ENCODE results near the gene PRPF8.

GRCh38 chr17:1630662-1631061 lies 54.0 kb downstream of the PRPF8 start:
- TF ChIP-seq, protein P1, sequence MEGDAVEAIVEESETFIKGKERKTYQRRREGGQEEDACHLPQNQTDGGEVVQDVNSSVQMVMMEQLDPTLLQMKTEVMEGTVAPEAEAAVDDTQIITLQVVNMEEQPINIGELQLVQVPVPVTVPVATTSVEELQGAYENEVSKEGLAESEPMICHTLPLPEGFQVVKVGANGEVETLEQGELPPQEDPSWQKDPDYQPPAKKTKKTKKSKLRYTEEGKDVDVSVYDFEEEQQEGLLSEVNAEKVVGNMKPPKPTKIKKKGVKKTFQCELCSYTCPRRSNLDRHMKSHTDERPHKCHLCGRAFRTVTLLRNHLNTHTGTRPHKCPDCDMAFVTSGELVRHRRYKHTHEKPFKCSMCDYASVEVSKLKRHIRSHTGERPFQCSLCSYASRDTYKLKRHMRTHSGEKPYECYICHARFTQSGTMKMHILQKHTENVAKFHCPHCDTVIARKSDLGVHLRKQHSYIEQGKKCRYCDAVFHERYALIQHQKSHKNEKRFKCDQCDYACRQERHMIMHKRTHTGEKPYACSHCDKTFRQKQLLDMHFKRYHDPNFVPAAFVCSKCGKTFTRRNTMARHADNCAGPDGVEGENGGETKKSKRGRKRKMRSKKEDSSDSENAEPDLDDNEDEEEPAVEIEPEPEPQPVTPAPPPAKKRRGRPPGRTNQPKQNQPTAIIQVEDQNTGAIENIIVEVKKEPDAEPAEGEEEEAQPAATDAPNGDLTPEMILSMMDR (IDR thresholded peaks at IDR 0.05), result no peak
- no peak for TF ChIP-seq POLR2A (IDR thresholded peaks at IDR 0.05)
